GM13976 (cell line): ENCODE results near the gene BTD.

Source experiments
- DNase-seq: peaks from one replicate; pipeline ENCODE4 v3.0.0; 2012; ENCODE audit warnings: low spot score
- CTCF ChIP-seq: IDR thresholded peaks from 2 replicates; pipeline ENCODE4 v1.5.1; 2012; ENCODE audit warnings: borderline replicate concordance, mild to moderate bottlenecking; ENCODE audit not compliant: insufficient read depth; ENCODE audit errors: extremely low read depth, missing control alignments, control extremely low read depth
- in situ Hi-C: fragments of 300-500 bp; cut with MboI; formaldehyde crosslinking; loops from one replicate; pipeline ENCODE4 v1.12.0; 2022; ENCODE audit warnings: low sequenced_read_pairs, mixed read lengths, inconsistent platforms; ENCODE audit not compliant: unreplicated experiment

The BTD gene

GRCh38 chr3:15676259-15676658 lies 74.7 kb downstream of the BTD start:
- in situ Hi-C loops, result no loop called here
- no peak for TF ChIP-seq CTCF
- DNase-seq, result no peak

- in situ Hi-C loops, result no loop called here
- no peak for DNase-seq
- TF ChIP-seq CTCF, result no peak
Measured at GRCh38 chr3:15679306-15679705, 77.8 kb downstream of the BTD start.

- TF ChIP-seq CTCF, result no peak
- in situ Hi-C loops, result no loop called here
- DNase-seq, result no peak
Measured at GRCh38 chr3:15681668-15682067, 80.1 kb downstream of the BTD start.

GRCh38 chr3:15682561-15683185 lies 81.1 kb downstream of the BTD start:
- TF ChIP-seq CTCF, result no peak
- no peak for DNase-seq
- in situ Hi-C loops, result no loop called here

- DNase-seq, result no peak
- in situ Hi-C loops, result no loop called here
- no peak for TF ChIP-seq CTCF
Measured at GRCh38 chr3:15683253-15683652, 81.7 kb downstream of the BTD start.

- in situ Hi-C loops, result no loop called here
- DNase-seq, result no peak
- TF ChIP-seq CTCF, result no peak
Measured at GRCh38 chr3:15685927-15686326, 84.4 kb downstream of the BTD start.
